Hematopoietic multipotent progenitor cell (in vitro differentiated cells): ENCODE measurements around the gene NEO1. TPM values are rescaled to one million over a fixed set of nuclear protein-coding genes. Genes with fewer than 3 reads are reported as not detected.
"Not testable (repeated sequence)": the region's sequence is repeated elsewhere in the genome, so short reads cannot be mapped to it uniquely, and the experiment has no call there.

Source experiments
- DNase-seq, 3 donors: peaks; one replicate each; pipeline ENCODE4 v3.0.0-alpha.2; 2011 to 2015; ENCODE audit warnings: low read depth in 2 of 3, low spot score in 2 of 3
- total RNA-seq: library from RNA; depleted of rRNA; stranded (reverse); fragments of >200 nt; gene quantifications from one replicate; pipeline ENCODE4 v1.2.3, GENCODE V29; 2012

NEO1 gene
- total RNA-seq, 1 donor, result 0.27 TPM

- no peak for DNase-seq
Observed at GRCh38 chr15:73295630-73296286, 243.5 kb downstream of the NEO1 start.

GRCh38 chr15:73296609-73297353 lies 244.5 kb downstream of the NEO1 start:
- DNase-seq, result no peak

- DNase-seq, result no peak
Observed at GRCh38 chr15:73298522-73299245, 246.4 kb downstream of the NEO1 start.

- not testable (repeated sequence) for DNase-seq
Observed at GRCh38 chr15:73300286-73300685, 248.0 kb downstream of the NEO1 start.

GRCh38 chr15:73303636-73304035 lies 251.4 kb downstream of the NEO1 start:
- DNase-seq, result peak in 1 of 3 donors; percentile 26

- peak in 2 of 3 donors; percentile 37 to 60 for DNase-seq
Observed at GRCh38 chr15:73305331-73306211, 253.3 kb downstream of the NEO1 start.

- no peak for DNase-seq
Observed at GRCh38 chr15:73308305-73308704, 256.0 kb downstream of the NEO1 start.

GRCh38 chr15:73313861-73314260 lies 261.6 kb downstream of the NEO1 start:
- DNase-seq, result no peak

- DNase-seq, result no peak
Observed at GRCh38 chr15:73317651-73318462, 265.6 kb downstream of the NEO1 start.

- DNase-seq, result peak in 2 of 3 donors; percentile 2 to 14
Observed at GRCh38 chr15:73318463-73319351, 266.4 kb downstream of the NEO1 start.

GRCh38 chr15:73319460-73320245 lies 267.4 kb downstream of the NEO1 start:
- no peak for DNase-seq

- no peak for DNase-seq
Observed at GRCh38 chr15:73320619-73321180, 268.4 kb downstream of the NEO1 start.

- no peak for DNase-seq
Observed at GRCh38 chr15:73321496-73322450, 269.5 kb downstream of the NEO1 start.

- no peak for DNase-seq
Observed at GRCh38 chr15:73322665-73323373, 270.6 kb downstream of the NEO1 start.

GRCh38 chr15:73323374-73323955 lies 271.2 kb downstream of the NEO1 start:
- no peak for DNase-seq
